ENCODE measurements around the gene FAM98C.

FAM98C gene

DNA sequence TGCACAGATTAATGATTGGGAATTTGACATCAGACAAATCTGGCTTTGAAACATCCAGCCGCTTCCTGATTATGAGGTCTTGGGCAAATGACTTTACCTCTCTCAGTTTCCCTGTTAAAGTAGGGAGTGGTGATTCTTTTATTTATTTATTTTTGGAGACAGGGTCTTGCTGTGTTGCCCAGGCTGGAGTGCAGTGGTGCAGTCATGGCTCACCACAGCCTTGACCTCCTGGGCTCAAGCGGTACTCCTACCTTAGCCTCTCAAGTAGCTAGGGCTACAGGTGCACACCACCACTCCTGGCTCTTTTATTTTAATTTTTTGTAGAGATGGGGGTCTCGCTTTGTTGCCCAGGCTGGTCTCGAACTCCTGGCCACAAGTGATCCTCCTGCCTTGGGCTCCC lies 25.8 kb upstream of the FAM98C start:
- in situ Hi-C loops (cut with MboI; ENCODE audit: low sequenced_read_pairs), result no loop called here

DNA sequence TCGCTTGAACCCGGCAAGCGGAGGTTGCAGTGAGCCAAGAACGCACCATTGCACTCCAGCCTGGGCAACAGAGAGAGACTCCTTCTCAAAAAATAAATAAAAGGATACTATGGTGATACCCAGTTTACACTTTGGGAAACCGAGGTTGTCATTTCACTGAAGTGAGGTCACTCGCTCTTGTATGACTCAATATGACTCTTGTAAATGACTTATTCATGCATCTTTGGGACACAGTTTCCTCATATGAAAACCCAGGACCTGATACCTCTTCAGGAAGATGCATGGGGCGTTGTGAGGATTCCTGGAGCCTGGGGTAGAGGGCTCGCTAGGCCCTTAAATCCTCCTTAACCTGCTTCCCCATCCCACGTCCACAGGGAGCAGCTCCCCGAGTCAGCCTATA lies 24.0 kb upstream of the FAM98C start:
- in situ Hi-C loops (cut with MboI; ENCODE audit: low sequenced_read_pairs), result no loop called here

DNA sequence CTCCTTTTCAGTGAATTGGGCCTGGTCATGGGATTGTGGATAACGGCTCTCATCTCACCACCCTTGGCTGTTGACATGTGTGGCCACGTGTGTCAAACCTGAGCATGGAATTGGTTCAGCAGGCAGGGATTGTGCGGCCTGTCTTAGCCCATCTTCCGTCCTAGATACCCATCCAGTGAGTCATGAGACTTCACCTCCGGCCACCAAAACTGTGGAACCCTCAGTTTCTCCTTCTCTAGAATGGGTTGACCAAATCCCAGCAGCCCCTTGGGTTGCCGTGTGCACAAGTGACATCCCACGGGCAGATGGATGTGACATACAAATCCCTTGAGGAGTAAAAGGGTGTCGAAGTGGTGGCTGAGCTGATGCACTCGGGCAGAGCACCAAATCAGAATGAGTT lies 21.8 kb upstream of the FAM98C start:
- in situ Hi-C loops (cut with MboI; ENCODE audit: low sequenced_read_pairs), result no loop called here

DNA sequence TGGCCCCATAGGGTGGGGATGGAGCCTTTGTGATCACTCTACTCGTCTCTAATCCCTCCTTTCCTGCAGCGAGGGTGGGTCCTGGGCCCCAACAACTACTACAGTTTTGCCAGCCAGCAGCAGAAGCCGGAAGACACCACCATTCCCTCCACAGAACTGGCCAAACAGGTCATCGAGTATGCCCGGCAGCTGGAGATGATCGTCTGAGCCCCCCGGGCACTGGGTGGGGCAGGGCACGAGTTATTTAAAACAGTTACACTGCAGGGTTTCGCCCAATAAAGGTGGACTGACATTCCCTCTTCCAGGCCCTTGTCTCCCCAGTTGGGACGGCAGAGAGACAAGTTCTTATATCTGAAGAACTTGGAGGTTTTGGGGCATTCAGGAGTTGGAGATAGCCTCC lies 19.7 kb upstream of the FAM98C start:
- in situ Hi-C loops (cut with MboI; ENCODE audit: low sequenced_read_pairs), result no loop called here

DNA sequence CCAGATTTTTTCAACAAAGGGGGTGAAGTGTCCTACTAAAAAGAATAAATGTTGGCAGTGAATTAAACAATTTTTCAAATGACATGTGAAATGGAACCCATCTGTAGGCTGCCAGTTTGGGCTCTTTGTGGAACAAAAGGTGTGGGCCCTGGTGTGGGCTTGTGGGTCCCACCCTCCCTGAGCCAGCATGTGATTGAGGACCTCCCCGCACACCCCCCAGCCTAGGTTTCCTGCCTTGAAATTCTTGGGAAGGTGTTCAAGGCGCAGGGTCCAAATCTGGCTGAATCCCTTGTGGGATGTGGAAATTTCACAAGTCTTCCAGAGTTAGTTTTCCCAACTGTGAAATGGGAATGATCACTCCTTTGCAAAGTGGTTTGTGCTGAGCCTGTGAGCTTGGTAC lies 19.1 kb upstream of the FAM98C start:
- in situ Hi-C loops (cut with MboI; ENCODE audit: low sequenced_read_pairs), result no loop called here

DNA sequence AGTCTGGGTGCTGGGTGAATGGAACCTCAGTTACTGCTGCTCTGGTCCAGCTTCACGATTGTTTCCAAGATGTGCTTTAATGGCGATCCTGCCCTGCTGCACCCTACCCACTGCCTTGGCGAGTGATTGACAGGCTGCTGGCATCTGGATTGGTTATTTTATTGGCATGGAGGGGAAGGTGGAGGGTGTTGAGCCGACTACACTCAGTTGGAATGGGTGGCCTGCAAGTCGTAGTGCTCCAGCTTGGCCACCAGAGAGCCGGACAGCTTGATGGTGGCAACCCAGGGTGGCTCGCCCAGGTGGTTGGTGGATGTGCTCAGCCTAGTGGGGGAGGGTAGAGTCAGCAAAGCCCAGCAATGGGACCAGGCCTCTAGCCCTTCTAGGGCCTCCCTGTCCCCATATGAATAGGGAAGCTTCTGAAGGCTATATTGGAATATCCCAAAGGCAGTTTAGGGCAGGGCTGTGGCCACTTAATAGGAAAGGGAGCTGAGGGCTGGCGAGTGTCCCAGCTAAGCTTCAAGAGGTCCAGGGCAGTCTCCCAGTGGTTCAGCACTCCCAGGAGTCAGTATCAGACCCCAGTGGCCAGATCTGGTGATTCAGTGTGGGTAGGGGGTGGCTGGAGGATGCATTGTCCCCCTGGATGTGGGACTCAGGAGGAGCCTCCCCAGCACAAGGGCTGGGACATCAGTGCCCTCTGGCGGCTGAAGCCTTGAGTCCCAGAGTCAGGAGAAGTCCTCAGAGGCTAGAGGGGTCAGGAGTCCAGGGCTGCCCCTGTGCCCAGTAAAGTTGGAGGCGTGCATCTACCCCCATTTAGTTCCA lies 18.5 kb upstream of the FAM98C start:
- in situ Hi-C loops (cut with MboI; ENCODE audit: low sequenced_read_pairs), result no loop called here

- in situ Hi-C loops (cut with MboI; ENCODE audit: low sequenced_read_pairs), result no loop called here
Measured at GRCh38 chr19:38385057-38385803, 17.7 kb upstream of the FAM98C start.

GRCh38 chr19:38385804-38386257 lies 17.1 kb upstream of the FAM98C start:
- in situ Hi-C loops (cut with MboI; ENCODE audit: low sequenced_read_pairs), result no loop called here

DNA sequence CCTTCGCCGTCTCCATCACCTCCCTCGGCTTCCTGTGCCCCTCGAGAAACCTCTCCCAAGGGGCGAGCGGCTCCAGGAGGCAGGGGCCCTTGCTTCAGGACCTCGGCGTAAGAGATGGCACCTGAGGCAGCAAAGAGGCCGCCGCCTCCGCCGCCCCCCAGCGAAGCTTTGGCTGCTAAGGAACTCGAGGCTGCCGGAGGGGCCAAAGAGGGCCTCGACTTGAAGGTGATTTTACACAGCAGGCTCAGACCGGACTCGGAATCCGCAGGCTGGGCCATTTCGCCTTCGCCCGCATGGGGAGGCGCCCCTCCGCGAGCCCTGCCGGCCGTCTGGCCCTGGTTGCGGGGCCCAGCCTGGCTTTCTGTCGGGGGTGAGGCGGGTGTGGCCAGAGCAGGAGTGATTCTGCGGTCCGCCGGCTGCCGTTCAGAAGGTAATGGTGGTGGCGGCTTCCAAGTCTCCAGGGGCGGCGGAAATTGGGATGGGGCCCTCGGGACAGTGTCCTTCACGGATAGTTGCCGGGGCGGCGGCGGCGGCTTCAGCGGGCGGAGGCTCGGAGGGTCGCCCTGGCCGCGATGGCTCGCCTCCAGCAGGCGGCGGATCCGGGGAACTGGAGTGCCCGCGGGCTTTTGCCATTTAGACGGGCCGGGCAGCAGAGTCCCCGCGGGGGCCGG lies 16.5 kb upstream of the FAM98C start:
- in situ Hi-C loops (cut with MboI; ENCODE audit: low sequenced_read_pairs), result no loop called here

DNA sequence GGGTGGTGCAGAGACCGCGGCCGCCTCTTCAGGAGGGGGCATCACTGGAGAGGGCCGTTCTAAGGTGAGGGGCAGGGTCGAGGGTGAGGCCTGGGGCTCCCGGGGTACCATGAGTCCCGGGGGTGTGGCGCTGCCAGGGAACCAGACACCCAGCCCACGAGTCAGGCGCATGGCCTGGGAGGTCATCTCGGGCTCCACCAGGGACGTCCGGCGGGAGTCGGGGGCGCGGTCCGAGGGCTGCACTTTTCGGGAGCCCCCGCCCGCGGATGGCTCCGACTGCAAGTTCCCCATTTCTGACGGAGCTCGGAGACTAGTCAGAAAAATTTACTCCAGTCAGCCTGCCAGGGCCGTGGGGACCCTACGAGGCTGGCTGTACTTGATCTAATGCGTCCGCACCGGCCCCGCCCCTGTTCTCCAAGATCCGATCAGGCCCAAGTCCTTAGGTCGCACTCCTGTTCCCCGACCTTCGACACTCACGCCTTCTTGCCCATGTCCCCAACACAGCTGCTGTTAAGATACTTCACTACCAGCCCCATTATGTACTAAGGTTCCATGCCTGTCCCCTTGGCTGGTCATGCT lies 15.8 kb upstream of the FAM98C start:
- in situ Hi-C loops (cut with MboI; ENCODE audit: low sequenced_read_pairs), result no loop called here

DNA sequence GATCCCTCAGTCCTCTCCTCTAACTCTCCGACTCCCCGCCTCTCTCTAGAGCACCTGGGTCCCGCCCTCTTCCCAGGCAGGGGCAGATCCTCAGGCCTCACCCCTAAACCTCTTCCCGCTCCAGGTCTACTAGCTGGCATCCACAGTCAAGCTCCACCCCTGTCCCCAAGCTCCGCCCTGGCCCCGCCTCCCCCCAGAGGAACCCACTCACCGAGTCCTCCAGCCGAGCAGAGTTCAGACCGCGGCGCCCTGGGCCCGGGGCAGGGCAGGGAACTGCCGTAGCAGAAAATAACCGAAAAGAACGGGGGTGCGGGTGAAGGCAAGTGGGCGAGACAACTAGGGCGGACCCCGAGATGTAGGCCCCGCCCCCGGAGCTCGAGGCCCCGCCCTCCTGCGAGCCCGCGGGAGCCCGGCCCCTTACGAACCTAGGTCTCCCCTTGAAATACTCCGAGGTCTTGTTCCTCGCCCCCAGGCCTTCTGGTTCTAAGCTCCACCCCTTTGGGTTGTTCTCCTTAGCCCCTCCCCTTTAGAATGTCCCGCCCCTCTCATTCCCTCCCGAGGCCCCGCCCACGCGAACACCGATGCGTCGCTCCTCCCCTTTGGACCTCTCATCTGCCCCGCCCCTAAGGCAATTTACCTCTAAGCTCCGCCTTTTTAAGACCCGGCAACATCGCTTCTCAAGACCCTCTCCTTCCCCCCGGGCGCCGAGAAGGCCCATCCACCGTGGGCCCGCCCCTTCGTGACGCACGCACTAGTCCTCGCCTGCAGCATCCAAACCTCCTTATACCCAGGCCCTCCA lies 15.1 kb upstream of the FAM98C start, which contains the start of gene GGN:
Gene GGN, minus strand, starts transcription at position 485 of the 799 bp plus-strand sequence. CDS start 773 bp downstream, outside the sequence.
- in situ Hi-C loops (cut with MboI; ENCODE audit: low sequenced_read_pairs), result no loop called here

DNA sequence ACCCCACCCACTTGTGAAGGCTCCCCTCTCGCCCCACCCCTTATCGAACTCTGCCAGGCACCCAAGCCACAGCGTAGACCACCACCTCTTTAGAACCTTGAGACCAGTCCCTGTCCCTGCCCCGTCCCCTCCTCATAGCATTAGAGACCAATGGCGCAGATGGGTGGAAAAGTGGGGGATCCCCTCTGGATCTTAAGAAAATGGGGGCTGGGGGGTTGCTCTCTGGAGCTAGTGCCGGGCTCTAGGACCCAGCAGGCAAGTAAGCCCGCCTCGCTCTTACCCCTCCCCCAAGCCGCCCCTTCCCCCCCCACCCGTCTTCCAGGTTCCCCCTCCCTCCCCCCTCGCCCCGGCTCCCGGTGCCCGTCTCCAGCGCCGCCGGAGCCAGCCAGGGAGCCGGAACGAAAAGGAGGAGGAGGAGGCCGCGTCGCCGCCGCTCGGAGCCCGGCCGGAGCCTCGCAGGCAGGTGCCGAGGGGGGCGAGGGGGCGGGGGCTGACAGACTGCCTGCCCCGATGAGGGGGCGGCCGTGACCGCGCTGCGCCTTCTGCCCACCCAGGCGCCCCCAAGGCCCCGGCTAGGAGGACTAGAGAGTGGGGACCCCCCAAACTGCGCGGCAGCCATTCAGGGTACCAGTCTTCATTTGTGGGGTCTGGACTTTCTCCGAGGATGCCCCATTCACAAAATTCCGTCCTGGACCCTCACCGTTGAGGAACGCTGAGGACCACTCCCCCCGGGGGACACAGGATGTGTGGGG lies 14.4 kb upstream of the FAM98C start, which contains the start of gene SPRED3:
Gene SPRED3, plus strand, starts transcription at position 349 of the 752 bp plus-strand sequence. CDS start 1,606 bp downstream, outside the sequence.
- in situ Hi-C loops (cut with MboI; ENCODE audit: low sequenced_read_pairs), result no loop called here

GRCh38 chr19:38389101-38389925 lies 13.6 kb upstream of the FAM98C start:
- in situ Hi-C loops (cut with MboI; ENCODE audit: low sequenced_read_pairs), result no loop called here

DNA sequence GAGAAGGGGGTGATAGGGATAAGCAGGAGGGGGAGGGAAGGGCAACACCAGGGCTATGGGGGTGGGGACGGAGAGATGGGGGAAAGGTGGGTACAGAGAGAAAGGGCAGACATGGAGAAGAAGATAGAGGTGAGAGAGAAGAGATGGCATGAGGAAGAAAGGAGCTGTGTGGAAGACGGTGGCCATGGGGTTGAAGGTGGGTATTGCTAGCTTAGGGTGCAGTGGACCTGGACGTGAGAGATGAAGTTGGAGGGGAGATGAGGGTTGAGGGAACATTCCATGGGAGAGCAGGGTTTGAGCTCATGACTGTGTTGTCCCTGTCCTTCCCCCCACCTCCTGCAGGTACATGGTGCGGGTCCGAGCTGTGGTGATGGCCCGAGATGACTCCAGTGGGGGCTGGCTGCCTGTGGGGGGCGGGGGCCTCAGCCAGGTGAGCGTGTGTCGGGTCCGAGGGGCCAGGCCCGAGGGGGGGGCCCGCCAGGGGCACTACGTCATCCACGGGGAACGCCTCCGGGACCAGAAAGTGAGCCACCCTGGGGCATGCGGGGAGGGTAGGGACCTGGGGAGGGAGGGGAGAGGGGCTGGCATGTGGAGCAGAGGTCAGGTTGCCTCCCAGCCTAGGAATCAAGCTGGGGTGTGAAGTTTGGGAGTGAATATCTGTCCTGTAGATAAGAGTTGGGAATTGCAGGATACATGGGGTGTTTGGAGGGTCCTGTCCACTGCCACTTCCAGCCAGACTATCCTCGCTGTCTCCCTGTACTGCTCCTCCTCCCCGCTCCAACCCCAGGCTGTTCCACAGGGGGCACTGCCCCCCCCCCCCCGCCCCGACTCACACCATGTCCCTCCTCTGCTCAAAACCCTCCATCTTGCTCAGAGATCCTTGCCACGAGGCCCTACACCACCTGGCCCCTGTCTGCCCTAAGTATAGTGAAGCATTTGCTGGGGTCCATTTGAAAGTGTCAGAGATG lies 12.7 kb upstream of the FAM98C start:
- in situ Hi-C loops (cut with MboI; ENCODE audit: low sequenced_read_pairs), result loop anchor here (10.0 kb wide), 1 partner anchor 245 kb away; no protein-coding TSS in a partner anchor

DNA sequence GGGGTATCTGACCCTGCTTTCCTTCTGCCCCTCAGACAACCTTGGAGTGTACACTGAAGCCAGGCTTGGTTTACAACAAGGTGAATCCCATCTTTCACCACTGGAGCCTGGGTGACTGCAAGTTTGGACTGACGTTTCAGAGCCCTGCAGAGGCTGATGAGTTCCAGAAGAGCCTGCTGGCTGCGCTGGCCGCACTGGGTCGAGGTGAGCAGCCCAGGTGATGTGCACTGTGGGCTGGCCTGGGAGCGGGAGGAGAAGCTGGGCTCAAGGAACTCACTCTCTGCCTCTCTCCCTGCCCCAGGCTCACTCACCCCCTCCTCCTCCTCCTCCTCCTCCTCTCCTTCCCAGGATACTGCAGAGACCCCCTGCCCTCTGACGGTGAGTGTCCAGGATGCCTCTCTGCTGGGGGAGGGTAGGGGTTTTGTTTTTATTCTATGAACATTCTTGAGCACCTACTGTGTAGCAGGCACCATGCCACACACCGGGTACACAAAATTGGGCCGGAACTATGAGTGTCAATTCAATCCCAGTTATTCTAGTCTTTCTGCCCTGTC lies 10.9 kb upstream of the FAM98C start:
- in situ Hi-C loops (cut with MboI; ENCODE audit: low sequenced_read_pairs), result loop anchor here (10.0 kb wide), 1 partner anchor 243 kb away; no protein-coding TSS in a partner anchor

- in situ Hi-C loops (cut with MboI; ENCODE audit: low sequenced_read_pairs), result loop anchor here (10.0 kb wide), 1 partner anchor 242 kb away; no protein-coding TSS in a partner anchor
Measured at GRCh38 chr19:38392707-38393308, 10.1 kb upstream of the FAM98C start.

Measured in HL-60/S4 treated with retinoic acid at 250 ng/mL for 4 days and 3 days (cell line).